Measurements from ENCODE around the gene OPTN.

DNA sequence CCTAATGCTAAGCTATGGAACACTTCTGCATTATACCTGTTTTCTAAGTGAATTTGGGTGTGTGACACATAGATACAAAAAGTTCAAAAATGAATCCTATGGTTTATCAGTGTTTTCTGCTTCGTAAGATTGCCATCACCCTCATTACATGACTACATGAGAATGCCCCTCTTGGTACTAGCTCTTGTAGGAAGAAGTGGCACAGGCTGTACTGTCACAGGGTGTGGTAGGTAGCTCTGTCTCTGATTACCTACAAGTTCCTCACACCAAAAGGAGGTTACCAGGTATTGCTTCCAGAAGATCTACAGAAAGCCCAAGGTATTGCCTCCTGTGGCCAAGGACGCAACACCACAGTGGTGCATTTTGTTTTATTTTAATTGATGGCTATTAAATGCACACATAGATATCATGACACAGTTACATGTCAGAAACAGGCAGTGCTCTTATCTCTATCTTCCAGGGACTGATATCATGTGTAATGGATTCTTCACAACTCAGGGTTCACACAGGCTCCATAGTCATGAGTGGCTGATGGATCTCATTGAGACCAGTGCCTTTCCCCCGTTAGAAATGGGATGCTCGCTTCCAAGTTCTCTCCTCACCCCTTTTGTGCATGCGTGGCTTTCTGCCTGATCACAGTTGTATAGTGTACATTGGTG, 6.6 kb downstream of the OPTN start:
- TF ChIP-seq, protein P1, sequence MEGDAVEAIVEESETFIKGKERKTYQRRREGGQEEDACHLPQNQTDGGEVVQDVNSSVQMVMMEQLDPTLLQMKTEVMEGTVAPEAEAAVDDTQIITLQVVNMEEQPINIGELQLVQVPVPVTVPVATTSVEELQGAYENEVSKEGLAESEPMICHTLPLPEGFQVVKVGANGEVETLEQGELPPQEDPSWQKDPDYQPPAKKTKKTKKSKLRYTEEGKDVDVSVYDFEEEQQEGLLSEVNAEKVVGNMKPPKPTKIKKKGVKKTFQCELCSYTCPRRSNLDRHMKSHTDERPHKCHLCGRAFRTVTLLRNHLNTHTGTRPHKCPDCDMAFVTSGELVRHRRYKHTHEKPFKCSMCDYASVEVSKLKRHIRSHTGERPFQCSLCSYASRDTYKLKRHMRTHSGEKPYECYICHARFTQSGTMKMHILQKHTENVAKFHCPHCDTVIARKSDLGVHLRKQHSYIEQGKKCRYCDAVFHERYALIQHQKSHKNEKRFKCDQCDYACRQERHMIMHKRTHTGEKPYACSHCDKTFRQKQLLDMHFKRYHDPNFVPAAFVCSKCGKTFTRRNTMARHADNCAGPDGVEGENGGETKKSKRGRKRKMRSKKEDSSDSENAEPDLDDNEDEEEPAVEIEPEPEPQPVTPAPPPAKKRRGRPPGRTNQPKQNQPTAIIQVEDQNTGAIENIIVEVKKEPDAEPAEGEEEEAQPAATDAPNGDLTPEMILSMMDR (IDR thresholded peaks at IDR 0.05) = no peak
- TF ChIP-seq POLR2A (IDR thresholded peaks at IDR 0.05) = no peak
